HCT116 (cell line): ENCODE measurements around the gene NCOA1. TPM values are rescaled to one million over a fixed set of nuclear protein-coding genes. Genes with fewer than 3 reads are reported as not detected.

Source experiments
- ATAC-seq: fragments of 200-7000 bp; cut with Tn5 transposase; 2 replicates; pipeline ENCODE4 v1.9.1; 2020; ENCODE audit warnings: mild to moderate bottlenecking, moderate library complexity
- BruUV-seq: library from RNA; stranded (reverse); fragments of 400-500 nt; replicated peaks from 2 replicates; lab custom pipeline; 2021; lab: Mats Ljungman, UMichigan
- CTCF ChIA-PET: fragments of 300-600 bp; sonication (Branson Sonifier 250); formaldehyde crosslinking; loops from one replicate; lab custom pipeline; 2021; ENCODE audit warnings: antibody characterized with exemption; lab: Charles Lee
- POLR2A ChIA-PET: fragments of 300-600, 350-600 bp; sonication (Branson Sonifier 250); formaldehyde crosslinking; loops from one replicate; lab custom pipeline; 2021; ENCODE audit warnings: antibody characterized with exemption; lab: Charles Lee
- RAD21 ChIA-PET, 2 experiments: fragments of 300-600 bp; sonication (Branson Sonifier 250); formaldehyde crosslinking; loops; one replicate each; lab custom pipeline; 2023; ENCODE audit warnings: low total read pairs in 2 of 2; ENCODE audit not compliant: uncharacterized antibody in 2 of 2, unreplicated experiment in 2 of 2, low non-redundant PET in 1 of 2; lab: Charles Lee
- DNase-seq: peaks from one replicate; pipeline ENCODE4 v3.0.0-alpha.2; 2010; ENCODE audit warnings: low read depth, low spot score
- H2AFZ ChIP-seq: fragments of 200-600 bp; shearing (Covaris generic), sonication (generic); 2 replicates; pipeline ENCODE4 v1.6.1; 2017; ENCODE audit warnings: low read depth, mixed run types, mixed read lengths, antibody characterized with exemption, low read length; ENCODE audit not compliant: poor library complexity, severe bottlenecking
- H3K27ac ChIP-seq: 2 replicates; pipeline ENCODE4 v1.5.1; 2012; ENCODE audit warnings: low read depth, low read length
- H3K27me3 ChIP-seq: fragments of 200-600 bp; sonication (generic); 2 replicates; pipeline ENCODE4 v1.6.1; 2016; ENCODE audit warnings: mixed run types, low read length, mixed read lengths; ENCODE audit not compliant: insufficient read depth
- H3K36me3 ChIP-seq, 2 experiments: fragments of 200-500 bp in 1 of 2; fragments of 200-600 bp in 1 of 2; sonication (Bioruptor generic) in 1 of 2; sonication (generic) in 1 of 2; 2 replicates each; pipeline versions ENCODE4 v1.5.1 to v1.6.1; 2014 to 2016; ENCODE audit warnings: low read length in 2 of 2, inconsistent platforms in 1 of 2, mixed read lengths in 1 of 2, mixed run types in 1 of 2; ENCODE audit not compliant: insufficient read depth in 2 of 2, control insufficient read depth in 1 of 2
- H3K4me1 ChIP-seq, 2 experiments: fragments of 200-600 bp in 1 of 2; sonication (generic) in 1 of 2; 2 replicates each; pipeline versions ENCODE4 v1.5.1 to v1.6.1; 2012 to 2017; ENCODE audit warnings: low read length in 2 of 2, inconsistent platforms in 1 of 2, mild to moderate bottlenecking in 1 of 2, mixed read lengths in 1 of 2, mixed run types in 1 of 2, moderate library complexity in 1 of 2; ENCODE audit not compliant: insufficient read depth in 2 of 2, control insufficient read depth in 1 of 2
- H3K4me2 ChIP-seq: fragments of 200-600 bp; sonication (generic); 2 replicates; pipeline ENCODE4 v1.6.1; 2017; ENCODE audit warnings: mixed run types, low read length, mixed read lengths
- H3K4me3 ChIP-seq, 2 experiments: fragments of 200-600 bp in 1 of 2; sonication (generic) in 1 of 2; replicated peaks in 1 of 2; 2 replicates each; pipeline ENCODE4 v1.5.1; 2011 to 2016; ENCODE audit warnings: low read length in 2 of 2, control low read depth in 1 of 2, low read depth in 1 of 2, mild to moderate bottlenecking in 1 of 2, mixed read lengths in 1 of 2, mixed run types in 1 of 2
- H3K79me2 ChIP-seq: fragments of 200-600 bp; sonication (generic); 2 replicates; pipeline ENCODE4 v1.6.1; 2017; ENCODE audit warnings: mild to moderate bottlenecking, mixed run types, low read length, moderate library complexity, mixed read lengths; ENCODE audit not compliant: insufficient read depth
- H3K9ac ChIP-seq: fragments of 200-600 bp; sonication (generic); 2 replicates; pipeline ENCODE4 v1.6.1; 2016; ENCODE audit warnings: low read length, mixed read lengths
- H3K9me2 ChIP-seq: fragments of 200-600 bp; sonication (generic), shearing (Covaris generic); 2 replicates; pipeline ENCODE4 v1.6.1; 2017; ENCODE audit warnings: mixed run types, mild to moderate bottlenecking, moderate library complexity; ENCODE audit not compliant: insufficient read depth
- H3K9me3 ChIP-seq, 2 experiments: fragments of 200-500 bp in 1 of 2; fragments of 200-600 bp in 1 of 2; sonication (Bioruptor generic) in 1 of 2; sonication (generic) in 1 of 2; 2 replicates each; pipeline ENCODE4 v1.6.1; 2014 to 2017; ENCODE audit warnings: low read length in 2 of 2, mixed read lengths in 2 of 2, inconsistent platforms in 1 of 2, low read depth in 1 of 2, mild to moderate bottlenecking in 1 of 2, mixed run types in 1 of 2, moderate library complexity in 1 of 2; ENCODE audit not compliant: control insufficient read depth in 1 of 2, insufficient read depth in 1 of 2
- H4K20me1 ChIP-seq: fragments of 200-600 bp; sonication (generic), shearing (Covaris generic); 2 replicates; pipeline ENCODE4 v1.6.1; 2017; ENCODE audit warnings: mixed run types, mild to moderate bottlenecking, moderate library complexity; ENCODE audit not compliant: insufficient read depth
- ELF1 ChIP-seq: IDR thresholded peaks from 2 replicates; pipeline ENCODE4 v1.6.1; 2012; ENCODE audit warnings: low read depth, borderline replicate concordance
- EZH2phosphoT487 ChIP-seq: fragments of 200-600 bp; IDR thresholded peaks from 2 replicates; pipeline ENCODE4 v1.6.1; 2018; ENCODE audit warnings: antibody characterized with exemption, borderline replicate concordance
- JUND ChIP-seq: IDR thresholded peaks from 2 replicates; pipeline ENCODE4 v1.6.1; 2012
- RAD21 ChIP-seq: IDR thresholded peaks from 2 replicates; pipeline ENCODE4 v1.6.1; 2012; ENCODE audit warnings: low read depth, mild to moderate bottlenecking
- ZFX ChIP-seq: fragments of 450-650 bp; IDR thresholded peaks from 2 replicates; pipeline ENCODE4 v1.6.1; 2017
- intact Hi-C: fragments of 100-400 bp; cut with micrococcal nuclease; formaldehyde crosslinking; loops from 2 replicates; pipeline ENCODE4 v1.10.0; 2022
- total RNA-seq: library from RNA; stranded (reverse); gene quantifications from one replicate; pipeline ENCODE4 v1.2.1, GENCODE V29; 2021; ENCODE audit not compliant: unreplicated experiment

The NCOA1 gene
- total RNA-seq, 1 experiment from 2014 or later: 10.4 TPM

DNA sequence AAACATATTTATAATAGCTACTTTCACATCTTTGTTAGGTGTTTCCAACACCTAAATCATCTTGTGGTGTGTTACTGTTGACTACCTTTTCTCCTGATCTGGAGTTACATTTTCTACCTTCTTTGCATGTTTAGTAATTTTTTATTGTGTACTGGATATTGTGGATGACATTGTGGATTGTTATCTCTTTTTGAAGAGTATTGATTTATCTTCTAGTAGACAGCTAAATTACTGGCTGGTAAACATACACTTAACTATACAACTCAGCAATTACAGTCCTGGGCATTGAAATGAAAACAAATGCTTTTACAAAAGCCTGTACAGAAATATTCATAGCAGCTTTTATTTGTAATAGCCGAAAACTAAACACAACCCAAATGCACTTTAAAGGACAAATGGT is 151.3 kb downstream of the NCOA1 start:
- H3K4me3 ChIP-seq: no peak overlapping the region
- ChIA-PET POLR2A (no interaction called here), CTCF (no interaction called here), RAD21 (no interaction called here)
- H2AFZ ChIP-seq: no peak overlapping the region
- no peak overlapping the region for H3K27ac ChIP-seq
- DNase-seq: no peak
- BruUV-seq: no TSS peak
- no peaks in the 10 kb centered on the region for H3K9me3 ChIP-seq
- no peaks in the 10 kb centered on the region for H3K4me1 ChIP-seq
- H3K9ac ChIP-seq: no peak overlapping the region
- no peaks in the 10 kb centered on the region; the same call in 1 of the 2 replicates for H4K20me1 ChIP-seq
- no peak overlapping the region for H3K4me2 ChIP-seq
- intact Hi-C loops: no loop called here
- H3K79me2 ChIP-seq: no peaks in the 10 kb centered on the region
- no peaks in the 10 kb centered on the region for H3K36me3 ChIP-seq
- H3K27me3 ChIP-seq: no peaks in the 10 kb centered on the region
- no peaks in the 10 kb centered on the region for H3K9me2 ChIP-seq
- no peak for TF ChIP-seq EZH2phosphoT487
- no peak for TF ChIP-seq RAD21
- no peak for TF ChIP-seq JUND
- ATAC-seq: no peak

- Histone ChIP-seq H3K27me3 (no peaks in the 10 kb centered on the region), H3K4me2 (no peak overlapping the region), H3K9me2 (no peaks in the 10 kb centered on the region), H3K79me2 (no peaks in the 10 kb centered on the region), H3K4me1 (no peaks in the 10 kb centered on the region), H2AFZ (no peak overlapping the region), H3K9ac (no peak overlapping the region), H3K9me3 (no peaks in the 10 kb centered on the region), H3K36me3 (no peaks in the 10 kb centered on the region), H4K20me1 (no peaks in the 10 kb centered on the region; the same call in 1 of the 2 replicates), H3K4me3 (no peak overlapping the region), H3K27ac (no peak overlapping the region)
- ChIA-PET POLR2A (no interaction called here), CTCF (no interaction called here), RAD21 (no interaction called here)
- TF ChIP-seq ELF1: no peak
- TF ChIP-seq ZFX: no peak
- DNase-seq (no peak), ATAC-seq (no peak)
- BruUV-seq: no TSS peak
- intact Hi-C loops: no loop called here
Measured at GRCh38 chr2:24643051-24643450, 152.0 kb downstream of the NCOA1 start.
